Neural crest cell (in vitro differentiated cells): ENCODE results near the gene SMAD3. TPM values are rescaled to one million over a fixed set of nuclear protein-coding genes. Genes with fewer than 3 reads are reported as not detected.
"Not testable (repeated sequence)": the region's sequence is repeated elsewhere in the genome, so short reads cannot be mapped to it uniquely, and the experiment has no call there.

Source experiments
- DNase-seq: peaks from one replicate; pipeline ENCODE4 v3.0.0; 2021; ENCODE audit warnings: low read depth, mixed read lengths, low spot score
- H3K27ac Mint-ChIP-seq: one replicate; pipeline ENCODE4 v1.8.0; 2021; ENCODE audit warnings: mild to moderate bottlenecking, mixed read lengths; ENCODE audit not compliant: unreplicated experiment
- H3K27me3 Mint-ChIP-seq: 2 replicates; pipeline ENCODE4 v1.8.0; 2021; ENCODE audit warnings: low read depth, mild to moderate bottlenecking, mixed read lengths
- H3K36me3 Mint-ChIP-seq: 2 replicates; pipeline ENCODE4 v1.8.0; 2021; ENCODE audit warnings: low read depth, mild to moderate bottlenecking, mixed read lengths
- H3K4me1 Mint-ChIP-seq: 2 replicates; pipeline ENCODE4 v1.8.0; 2021; ENCODE audit warnings: mixed read lengths
- H3K4me3 Mint-ChIP-seq: one replicate; pipeline ENCODE4 v1.8.0; 2021; ENCODE audit warnings: mild to moderate bottlenecking, mixed read lengths
- H3K9me3 Mint-ChIP-seq: 2 replicates; pipeline ENCODE4 v1.8.0; 2021; ENCODE audit warnings: mixed read lengths
- total RNA-seq: library from RNA; stranded (reverse); gene quantifications from 2 replicates; pipeline ENCODE4 v1.2.1, GENCODE V29; 2021
- TF ChIP-seq, protein P1 (sequence below): fragments of 200-600 bp; sonication (generic); conservative IDR thresholded peaks from 2 replicates; pipeline ENCODE4 v1.5.0; 2021; ENCODE audit warnings: antibody characterized with exemption, mild to moderate bottlenecking

SMAD3 gene
- total RNA-seq, 1 donor from 2014 or later: 39.5 TPM

GRCh38 chr15:67024314-67024997 lies 40.9 kb upstream of the SMAD3 start:
- H3K4me1 Mint-ChIP-seq: peaks cover 13% of the 10 kb centered on the region
- H3K4me3 Mint-ChIP-seq: no peak overlapping the region

GRCh38 chr15:67024998-67025368 lies 40.4 kb upstream of the SMAD3 start:
- Mint-ChIP-seq H3K27ac (no peak overlapping the region), H3K27me3 (no peaks in the 10 kb centered on the region), H3K9me3 (no peaks in the 10 kb centered on the region), H3K36me3 (no peaks in the 10 kb centered on the region), H3K4me1 (peaks cover 13% of the 10 kb centered on the region), H3K4me3 (no peak overlapping the region)
- TF ChIP-seq, protein P1, sequence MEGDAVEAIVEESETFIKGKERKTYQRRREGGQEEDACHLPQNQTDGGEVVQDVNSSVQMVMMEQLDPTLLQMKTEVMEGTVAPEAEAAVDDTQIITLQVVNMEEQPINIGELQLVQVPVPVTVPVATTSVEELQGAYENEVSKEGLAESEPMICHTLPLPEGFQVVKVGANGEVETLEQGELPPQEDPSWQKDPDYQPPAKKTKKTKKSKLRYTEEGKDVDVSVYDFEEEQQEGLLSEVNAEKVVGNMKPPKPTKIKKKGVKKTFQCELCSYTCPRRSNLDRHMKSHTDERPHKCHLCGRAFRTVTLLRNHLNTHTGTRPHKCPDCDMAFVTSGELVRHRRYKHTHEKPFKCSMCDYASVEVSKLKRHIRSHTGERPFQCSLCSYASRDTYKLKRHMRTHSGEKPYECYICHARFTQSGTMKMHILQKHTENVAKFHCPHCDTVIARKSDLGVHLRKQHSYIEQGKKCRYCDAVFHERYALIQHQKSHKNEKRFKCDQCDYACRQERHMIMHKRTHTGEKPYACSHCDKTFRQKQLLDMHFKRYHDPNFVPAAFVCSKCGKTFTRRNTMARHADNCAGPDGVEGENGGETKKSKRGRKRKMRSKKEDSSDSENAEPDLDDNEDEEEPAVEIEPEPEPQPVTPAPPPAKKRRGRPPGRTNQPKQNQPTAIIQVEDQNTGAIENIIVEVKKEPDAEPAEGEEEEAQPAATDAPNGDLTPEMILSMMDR: no peak
- DNase-seq: no peak

More at GRCh38 chr15:67024314-67024997, 40.9 kb upstream of the SMAD3 start:
- DNase-seq: no peak
- Mint-ChIP-seq H3K27ac (no peak overlapping the region), H3K36me3 (no peaks in the 10 kb centered on the region), H3K27me3 (peaks cover under 1% of the 10 kb centered on the region), H3K9me3 (no peaks in the 10 kb centered on the region)
- TF ChIP-seq, protein P1: no peak

DNA sequence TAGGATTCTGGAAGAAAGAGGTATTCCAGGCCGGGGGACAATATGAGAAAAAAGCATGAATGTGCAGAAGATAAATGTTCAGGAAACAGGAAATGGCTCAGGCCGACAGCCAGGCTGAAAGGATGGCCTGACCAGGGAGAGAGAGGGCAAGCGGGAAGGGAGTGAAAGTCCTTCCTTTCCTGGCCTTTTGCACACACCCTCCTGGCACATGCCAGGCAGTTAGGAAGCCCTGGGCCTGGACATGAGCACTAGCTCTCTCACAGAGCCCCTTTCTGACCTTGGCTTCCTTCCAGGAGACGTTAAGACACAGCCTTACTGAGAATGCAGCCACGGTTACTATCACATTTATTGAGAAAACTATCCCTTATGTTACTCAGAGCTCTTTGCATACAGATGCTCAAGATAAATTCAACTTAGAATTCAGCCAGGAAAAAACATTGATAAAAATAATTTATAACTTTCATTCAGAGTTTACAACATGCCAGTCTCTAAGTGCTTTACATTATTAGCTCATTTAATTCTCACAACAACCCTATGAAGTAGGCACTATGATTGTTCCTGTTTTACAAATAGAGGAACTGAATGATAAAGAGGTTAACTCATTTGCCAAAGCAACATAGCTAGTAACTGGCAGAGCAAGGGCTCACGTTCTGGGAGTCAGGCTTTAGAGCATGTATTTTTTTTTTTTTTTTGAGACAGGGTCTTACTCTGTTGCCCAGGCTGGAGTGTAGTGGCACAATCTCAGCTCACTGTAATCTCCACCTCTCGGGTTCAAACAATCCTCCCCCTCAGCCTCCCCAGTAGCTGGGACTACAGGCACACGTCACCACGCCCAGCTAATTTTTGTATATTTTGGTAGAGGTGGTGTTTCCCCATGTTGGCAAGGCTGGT lies 39.4 kb upstream of the SMAD3 start:
- DNase-seq: no peak
- no peaks in the 10 kb centered on the region for H3K36me3 Mint-ChIP-seq
- H3K4me3 Mint-ChIP-seq: no peak overlapping the region
- TF ChIP-seq, protein P1: no peak
- H3K9me3 Mint-ChIP-seq: no peaks in the 10 kb centered on the region
- peaks cover 13% of the 10 kb centered on the region for H3K4me1 Mint-ChIP-seq
- H3K27me3 Mint-ChIP-seq: no peaks in the 10 kb centered on the region
- H3K27ac Mint-ChIP-seq: no peak overlapping the region

DNA sequence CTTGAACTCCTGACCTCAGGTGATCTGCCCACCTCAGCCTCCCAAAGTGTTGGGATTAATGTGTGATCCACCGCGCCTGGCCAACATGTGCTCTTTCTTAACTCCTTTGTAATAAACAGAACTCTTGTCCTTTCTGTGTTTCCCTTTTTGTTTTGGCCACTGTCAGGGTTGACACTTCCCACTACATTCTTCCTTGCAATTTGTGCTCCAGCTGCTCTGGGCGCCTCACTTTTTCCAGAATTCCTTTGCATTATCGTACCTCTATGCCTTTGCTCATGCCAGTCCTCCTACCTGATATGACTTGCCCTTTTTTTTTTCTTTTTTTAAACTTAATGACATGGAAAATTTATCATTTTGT lies 38.8 kb upstream of the SMAD3 start:
- no peaks in the 10 kb centered on the region for H3K27me3 Mint-ChIP-seq
- no peaks in the 10 kb centered on the region for H3K36me3 Mint-ChIP-seq
- DNase-seq: no peak
- H3K27ac Mint-ChIP-seq: no peak overlapping the region
- H3K4me3 Mint-ChIP-seq: no peak overlapping the region
- TF ChIP-seq, protein P1: no peak
- H3K9me3 Mint-ChIP-seq: no peaks in the 10 kb centered on the region
- H3K4me1 Mint-ChIP-seq: peaks cover 13% of the 10 kb centered on the region

GRCh38 chr15:67028440-67028839 lies 37.0 kb upstream of the SMAD3 start:
- H3K27me3 Mint-ChIP-seq, H3K27ac Mint-ChIP-seq, H3K4me3 Mint-ChIP-seq, H3K36me3 Mint-ChIP-seq, DNase-seq, H3K9me3 Mint-ChIP-seq: not testable (repeated sequence)
- peaks cover 13% of the 10 kb centered on the region for H3K4me1 Mint-ChIP-seq
